HCT116 (cell line): Measurements from ENCODE around the gene ERC2.

Experiments
- CTCF ChIP-seq, 3 experiments: fragments of 200-600 bp in 1 of 3; sonication (generic) in 1 of 3; IDR thresholded peaks in 2 of 3; conservative IDR thresholded peaks in 1 of 3; 2 replicates each; pipeline ENCODE4 v1.5.1; 2012 to 2017; ENCODE audit warnings: low read depth in 2 of 3, low read length in 2 of 3, antibody characterized with exemption in 1 of 3, borderline replicate concordance in 1 of 3, control low read depth in 1 of 3, mild to moderate bottlenecking in 1 of 3, mixed read lengths in 1 of 3, mixed run types in 1 of 3, moderate library complexity in 1 of 3; ENCODE audit not compliant: insufficient read depth in 1 of 3
- EZH2 ChIP-seq: fragments of 200-600 bp; sonication (generic); IDR thresholded peaks from 2 replicates; pipeline ENCODE4 v1.6.1; 2017; ENCODE audit warnings: antibody characterized with exemption, mixed run types
- EZH2phosphoT487 ChIP-seq: fragments of 200-600 bp; IDR thresholded peaks from 2 replicates; pipeline ENCODE4 v1.6.1; 2018; ENCODE audit warnings: antibody characterized with exemption, borderline replicate concordance
- JUND ChIP-seq: IDR thresholded peaks from 2 replicates; pipeline ENCODE4 v1.6.1; 2012
- MAX ChIP-seq: IDR thresholded peaks from 2 replicates; pipeline ENCODE4 v1.6.1; 2012
- POLR2A ChIP-seq: IDR thresholded peaks from 2 replicates; pipeline ENCODE4 v1.7.0; 2011; ENCODE audit warnings: borderline replicate concordance; ENCODE audit not compliant: insufficient read depth, insufficient read length; ENCODE audit errors: extremely low read depth
- POLR2AphosphoS5 ChIP-seq: IDR thresholded peaks from 2 replicates; pipeline ENCODE4 v1.6.1; 2011; ENCODE audit warnings: mild to moderate bottlenecking, low read depth, low read length, moderate library complexity
- RAD21 ChIP-seq: IDR thresholded peaks from 2 replicates; pipeline ENCODE4 v1.6.1; 2012; ENCODE audit warnings: low read depth, mild to moderate bottlenecking
- REST ChIP-seq: IDR thresholded peaks from 2 replicates; pipeline ENCODE4 v1.6.1; 2012; ENCODE audit warnings: low read depth
- SP1 ChIP-seq: IDR thresholded peaks from 2 replicates; pipeline ENCODE4 v1.6.1; 2012; ENCODE audit warnings: low read depth
- YY1 ChIP-seq: IDR thresholded peaks from 2 replicates; pipeline ENCODE4 v1.6.1; 2011; ENCODE audit warnings: low read length, low read depth, moderate library complexity, mild to moderate bottlenecking; ENCODE audit not compliant: insufficient replicate concordance; ENCODE audit errors: extremely low read depth
- ZNF274 ChIP-seq: fragments of 200-500 bp; sonication (Bioruptor generic); IDR thresholded peaks from 2 replicates; pipeline ENCODE4 v1.6.1; 2014; ENCODE audit warnings: mild to moderate bottlenecking, low read depth, low read length, inconsistent platforms

- no peak for TF ChIP-seq CTCF (IDR thresholded peaks at IDR 0.05 in 2 of 3, conservative IDR thresholded peaks at IDR 0.05 in 1 of 3; ENCODE audit: borderline replicate concordance in 1 of 3, insufficient read depth in 1 of 3, low read depth in 2 of 3, low read length in 2 of 3)
- TF ChIP-seq REST = no peak
- TF ChIP-seq POLR2A = no peak
- no peak for TF ChIP-seq RAD21
- no peak for TF ChIP-seq EZH2
- no peak for TF ChIP-seq SP1
- TF ChIP-seq EZH2phosphoT487 = no peak
- TF ChIP-seq MAX = no peak
- TF ChIP-seq YY1 = no peak
- TF ChIP-seq JUND = no peak
- no peak for TF ChIP-seq POLR2AphosphoS5
- no peak for TF ChIP-seq ZNF274
These were observed 177.0 kb downstream of the ERC2 start for GRCh38 chr3:56291244-56291680.
